ENCODE data around the gene KCNJ6. TPM values are rescaled to one million over a fixed set of nuclear protein-coding genes. Genes with fewer than 3 reads are reported as not detected.
"Not testable (repeated sequence)": the region's sequence is repeated elsewhere in the genome, so short reads cannot be mapped to it uniquely, and the experiment has no call there.

Gene KCNJ6
- total RNA-seq, 2 donors from 2014 or later, result not detected

DNA sequence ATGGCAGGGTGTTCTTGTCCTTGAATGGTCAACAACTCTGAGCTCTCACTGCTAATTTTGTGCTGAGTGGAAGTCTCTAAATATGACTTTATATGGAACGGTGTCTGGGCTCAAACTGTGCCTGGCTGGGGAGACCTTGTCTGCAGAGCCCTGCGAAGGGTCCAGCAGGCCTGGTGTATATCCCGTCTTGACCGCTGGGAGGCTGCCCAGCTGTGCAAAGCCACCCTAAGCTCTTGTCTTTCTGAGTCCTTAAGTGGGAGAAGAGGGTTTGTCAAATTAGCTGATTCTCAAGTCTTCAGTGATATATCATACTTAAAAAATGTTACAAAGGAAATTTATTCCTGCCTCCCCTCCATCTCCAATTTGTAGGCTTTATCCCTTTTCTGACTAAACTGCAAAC, 198.7 kb downstream of the KCNJ6 start:
- H3K4me3 ChIP-seq, result no peak overlapping the region
- H3K9me3 ChIP-seq, result no peaks in the 10 kb centered on the region
- no peaks in the 10 kb centered on the region for H3K4me1 ChIP-seq
- DNase-seq (ENCODE audit: low spot score), result no peak
- H3K27me3 ChIP-seq, result no peaks in the 10 kb centered on the region
- H3K36me3 ChIP-seq, result no peaks in the 10 kb centered on the region
- no peak overlapping the region for H3K27ac ChIP-seq
- TF ChIP-seq CTCF (IDR thresholded peaks at IDR 0.05), result no peak

- not testable (repeated sequence) for DNase-seq (ENCODE audit: low spot score); H3K4me3 ChIP-seq; H3K36me3 ChIP-seq; H3K27me3 ChIP-seq; H3K9me3 ChIP-seq; H3K27ac ChIP-seq
- H3K4me1 ChIP-seq, result peaks cover 0 to 12% of the 10 kb centered on the region in 2 donors
Observed at GRCh38 chr21:37712569-37712934, 203.7 kb downstream of the KCNJ6 start.

- Histone ChIP-seq H3K36me3 (no peaks in the 10 kb centered on the region), H3K4me1 (peaks cover 0 to 12% of the 10 kb centered on the region in 2 donors), H3K27me3 (no peaks in the 10 kb centered on the region), H3K9me3 (no peaks in the 10 kb centered on the region), H3K4me3 (no peak overlapping the region), H3K27ac (peak overlapping the region; percentile 55 to 75)
- peak; percentile 80 to 85 for TF ChIP-seq CTCF (IDR thresholded peaks at IDR 0.05)
- peak; percentile 66 for DNase-seq (ENCODE audit: low spot score)
Observed at GRCh38 chr21:37711836-37712568, 204.3 kb downstream of the KCNJ6 start.

DNA sequence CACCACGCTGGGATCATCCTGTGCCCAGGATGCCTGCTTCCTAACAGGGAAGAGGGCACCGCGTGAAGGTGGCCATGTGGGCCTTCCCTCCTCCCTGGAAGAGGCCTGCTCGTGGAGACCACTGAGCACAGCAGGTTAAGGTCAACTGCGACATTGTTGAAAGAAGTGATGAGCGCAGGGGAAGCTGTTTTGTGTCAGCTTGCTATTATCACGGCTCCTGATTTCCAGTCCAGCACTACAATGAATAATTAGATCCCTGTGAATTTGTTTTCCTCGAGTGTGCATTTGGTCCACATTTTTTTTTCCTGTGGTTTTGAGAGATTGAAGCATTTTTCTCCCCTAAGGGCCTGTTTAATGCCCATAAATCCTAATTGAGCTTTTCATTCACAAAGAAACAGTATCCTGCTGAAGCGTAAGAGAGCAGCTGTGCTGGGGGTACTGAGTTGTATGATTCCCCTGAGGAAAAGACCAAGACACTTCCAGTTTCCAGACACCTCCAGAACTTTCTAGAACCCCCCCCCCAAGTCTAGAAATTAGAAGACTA, 204.9 kb downstream of the KCNJ6 start:
- no peaks in the 10 kb centered on the region for H3K36me3 ChIP-seq
- no peaks in the 10 kb centered on the region for H3K27me3 ChIP-seq
- H3K4me1 ChIP-seq, result peaks cover 0 to 12% of the 10 kb centered on the region in 2 donors
- no peaks in the 10 kb centered on the region for H3K9me3 ChIP-seq
- no peak for TF ChIP-seq CTCF (IDR thresholded peaks at IDR 0.05)
- no peak for DNase-seq (ENCODE audit: low spot score)
- peak overlapping the region; percentile 55 to 75 for H3K27ac ChIP-seq
- H3K4me3 ChIP-seq, result no peak overlapping the region

- Histone ChIP-seq H3K36me3 (no peaks in the 10 kb centered on the region), H3K4me1 (peaks cover 0 to 12% of the 10 kb centered on the region in 2 donors), H3K4me3 (no peak overlapping the region), H3K27ac (peak overlapping the region; percentile 55 to 75), H3K27me3 (no peaks in the 10 kb centered on the region), H3K9me3 (no peaks in the 10 kb centered on the region)
- TF ChIP-seq CTCF (IDR thresholded peaks at IDR 0.05), result no peak
- DNase-seq (ENCODE audit: low spot score), result no peak
Observed at GRCh38 chr21:37710546-37711285, 205.5 kb downstream of the KCNJ6 start.

- no peak for DNase-seq (ENCODE audit: low spot score)
- Histone ChIP-seq H3K27ac (no peak overlapping the region), H3K4me3 (no peak overlapping the region), H3K27me3 (no peaks in the 10 kb centered on the region), H3K36me3 (no peaks in the 10 kb centered on the region), H3K9me3 (no peaks in the 10 kb centered on the region), H3K4me1 (no peaks in the 10 kb centered on the region)
- no peak for TF ChIP-seq CTCF (IDR thresholded peaks at IDR 0.05)
Observed at GRCh38 chr21:37704751-37705150, 211.5 kb downstream of the KCNJ6 start.

Data from right atrium auricular region (tissue), 2 donors.